Heart left ventricle (tissue), 16 donors: ENCODE measurements around the gene SLC5A10. TPM values are rescaled to one million over a fixed set of nuclear protein-coding genes. Genes with fewer than 3 reads are reported as not detected.

Experiments
- ATAC-seq, 4 donors: fragments of 200-7000 bp; cut with Tn5 transposase; one replicate each; pipeline ENCODE4 v1.9.1; 2020 to 2022; ENCODE audit warnings: moderate library complexity in 4 of 4, mild to moderate bottlenecking in 3 of 4, moderate number of reproducible peaks in 1 of 4
- DNase-seq, 5 donors: peaks; one replicate each; pipeline ENCODE4 v3.0.0-alpha.2; 2020
- H3K27ac ChIP-seq, 12 donors: fragments of 200-600 bp; sonication (generic) in 4 of 12; one replicate each; pipeline versions ENCODE4 v1.5.0 to v1.8.0; 2016 to 2022; ENCODE audit warnings: mild to moderate bottlenecking in 2 of 12
- H3K27me3 ChIP-seq, 9 donors: fragments of 200-600 bp; sonication (generic) in 2 of 9; one replicate each; pipeline versions ENCODE4 v1.5.1 to v1.8.0; 2016 to 2022; ENCODE audit warnings: mild to moderate bottlenecking in 3 of 9
- H3K36me3 ChIP-seq, 9 donors: fragments of 200-600 bp; sonication (generic) in 2 of 9; one replicate each; pipeline versions ENCODE4 v1.5.0 to v1.8.0; 2018 to 2022; ENCODE audit warnings: mild to moderate bottlenecking in 2 of 9
- H3K4me1 ChIP-seq, 12 donors: fragments of 200-600 bp; sonication (generic) in 4 of 12; one replicate each; pipeline versions ENCODE4 v1.5.0 to v1.8.0; 2016 to 2022; ENCODE audit warnings: mild to moderate bottlenecking in 3 of 12
- H3K4me3 ChIP-seq, 12 donors: fragments of 200-600 bp; sonication (generic) in 4 of 12; one replicate each; pipeline versions ENCODE4 v1.5.0 to v1.8.0; 2017 to 2022; ENCODE audit warnings: mild to moderate bottlenecking in 9 of 12, moderate library complexity in 4 of 12
- H3K9me3 ChIP-seq, 12 donors: fragments of 200-600 bp; sonication (generic) in 4 of 12; one replicate each; pipeline versions ENCODE4 v1.5.0 to v1.8.0; 2016 to 2022; ENCODE audit warnings: mild to moderate bottlenecking in 1 of 12
- POLR2A ChIP-seq, 2 donors: fragments of 450-650 bp; IDR thresholded peaks; one replicate each; pipeline ENCODE4 v1.6.1; 2017; ENCODE audit warnings: antibody characterized with exemption in 2 of 2, mild to moderate bottlenecking in 2 of 2, moderate library complexity in 2 of 2
- WGBS, 4 donors: extraction: QIAGEN DNeasy Blood & Tissue Kit in 2 of 4; methylation state at CpG; one replicate each; pipeline versions ENCODE4 v1.1.5 to v1.1.7; 2013 to 2018; 5-methylcytosine and 5-hydroxymethylcytosine counted together
- intact Hi-C, 10 donors: fragments of 100-400 bp; cut with DNase I; formaldehyde crosslinking; loops; one replicate each; pipeline versions ENCODE4 v1.11.1 to v1.14.2; 2022
- polyA plus RNA-seq, 2 donors: library from polyadenylated mRNA; stranded (reverse); fragments of 200-250 nt; gene quantifications; one replicate each; pipeline ENCODE4 v1.2.3, GENCODE V29; 2013
- total RNA-seq, 9 donors: library from RNA; depleted of rRNA in 2 of 9; stranded (reverse); fragments of >200 nt in 2 of 9; fragmentation: NEBNext Ultra II Directional in 3 of 9; extraction: Animal tissue kit (Norgen Biotek cat#: 25700) in 3 of 9; gene quantifications; one replicate each; pipeline versions ENCODE4 v1.1.0 to v1.2.4, GENCODE V29; 2016 to 2023
- TF ChIP-seq, protein P1 (sequence below), 12 donors: fragments of 200-600 bp; sonication (generic) in 4 of 12; IDR thresholded peaks; one replicate each; pipeline versions ENCODE4 v1.5.0 to v1.8.0; 2018 to 2022; ENCODE audit warnings: antibody characterized with exemption in 12 of 12, mild to moderate bottlenecking in 5 of 12
- donor health status: ischemic (EF 13 %, LVEDD 7.1; RV severe dilation, severe dysfunction).
- donor health status: healthy with polysubstance abuse.
- donor health status: DM: no; HTN: yes; CAD: no.
- donor health status: DM: no; HTN: no; CAD: no.
- donor health status: ischemic (EF 25% LVEDD 6.9; RV normal size, moderate dysfunction).
- donor health status: ischemic (EF 25% LVEDD 5.7; RV mildly dilated, moderate dysfunction).
- donor health status: healthy.
- donor health status: DM: yes; HTN: yes; CAD: no.
- donor health status: ischemic (EF 35%, LVEDD 5.7; RV mildly dilated, moderate dysfunction).
- donor health status: nonischemic (EF 11% LVEDD 7.7; RV severe dilation, severe dysfunction).
- donor health status: DM: yes; HTN: yes; CAD: no.
- donor health status: PGD.
- donor health status: ischemic (EF 29% LVEDD 5.4; RV normal size, mild dysfunction).
- donor health status: nonischemic (EF 23%, LVEDD 6.1; RV moderate dilation, normal function).

The SLC5A10 gene
- total and polyA plus RNA-seq, 11 donors, result 0.04 to 0.31 (median 0.09) TPM; not detected in 7

DNA sequence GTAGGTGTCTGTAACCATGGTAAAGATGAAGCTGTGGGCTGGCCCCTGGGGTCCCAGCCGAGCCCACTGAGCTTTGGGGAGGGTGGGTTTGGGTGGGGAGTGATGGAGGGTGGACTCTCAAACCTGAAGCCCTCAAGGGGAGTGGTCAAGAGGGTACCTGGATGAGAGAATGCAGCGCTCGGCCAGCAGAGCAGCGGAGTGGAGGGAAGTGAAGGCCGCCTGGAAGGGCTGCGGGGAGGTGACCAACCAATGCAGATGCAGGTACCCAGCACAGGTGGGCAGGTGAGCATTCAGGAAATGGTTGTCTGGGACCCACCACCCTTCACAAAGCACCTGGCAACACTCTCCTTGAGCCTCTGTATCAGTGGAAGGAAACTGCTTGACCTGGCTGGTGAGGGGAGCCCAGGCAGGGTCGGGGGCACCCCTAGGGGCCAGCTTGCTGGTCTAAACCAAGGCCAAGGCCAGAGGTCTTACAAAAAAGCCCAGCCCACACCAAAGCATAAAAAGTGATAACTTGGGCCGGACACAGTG is 3.4 kb upstream of the SLC5A10 start:
- peaks cover 0 to 18% (median 0%) of the 10 kb centered on the region in 12 donors for H3K4me1 ChIP-seq
- intact Hi-C loops, result no loop called here

DNA sequence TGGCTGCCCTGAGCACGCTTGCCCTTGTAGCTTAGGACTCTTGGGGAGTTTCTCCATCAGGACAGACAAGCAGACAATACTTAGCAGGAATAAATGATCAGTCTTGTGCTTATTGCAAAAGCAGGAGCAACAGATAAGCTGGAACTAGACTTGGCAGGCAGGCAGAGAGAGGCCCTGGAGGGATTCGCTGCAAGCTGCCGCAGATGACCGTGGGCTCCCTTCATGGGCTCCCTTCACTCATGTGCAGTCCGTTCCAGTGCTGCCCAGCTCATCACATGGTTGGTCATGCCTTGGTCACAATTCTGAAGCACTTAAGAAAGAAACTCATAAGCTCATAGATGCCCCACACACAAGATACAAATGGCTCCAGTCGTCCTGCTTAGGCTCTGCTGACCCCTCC is 2.4 kb upstream of the SLC5A10 start:
- ATAC-seq, result peak; percentile 57 to 69 (median 66)
- H3K27ac ChIP-seq, result no peak overlapping the region
- H3K27me3 ChIP-seq, result no peaks in the 10 kb centered on the region
- 34 to 43% (median 36%) methylated on average over 6 of the region's 6 CpGs for WGBS, 4 donors
- H3K4me3 ChIP-seq, result no peak overlapping the region
- no peak for TF ChIP-seq POLR2A (IDR thresholded peaks at IDR 0.05)
- TF ChIP-seq, protein P1, sequence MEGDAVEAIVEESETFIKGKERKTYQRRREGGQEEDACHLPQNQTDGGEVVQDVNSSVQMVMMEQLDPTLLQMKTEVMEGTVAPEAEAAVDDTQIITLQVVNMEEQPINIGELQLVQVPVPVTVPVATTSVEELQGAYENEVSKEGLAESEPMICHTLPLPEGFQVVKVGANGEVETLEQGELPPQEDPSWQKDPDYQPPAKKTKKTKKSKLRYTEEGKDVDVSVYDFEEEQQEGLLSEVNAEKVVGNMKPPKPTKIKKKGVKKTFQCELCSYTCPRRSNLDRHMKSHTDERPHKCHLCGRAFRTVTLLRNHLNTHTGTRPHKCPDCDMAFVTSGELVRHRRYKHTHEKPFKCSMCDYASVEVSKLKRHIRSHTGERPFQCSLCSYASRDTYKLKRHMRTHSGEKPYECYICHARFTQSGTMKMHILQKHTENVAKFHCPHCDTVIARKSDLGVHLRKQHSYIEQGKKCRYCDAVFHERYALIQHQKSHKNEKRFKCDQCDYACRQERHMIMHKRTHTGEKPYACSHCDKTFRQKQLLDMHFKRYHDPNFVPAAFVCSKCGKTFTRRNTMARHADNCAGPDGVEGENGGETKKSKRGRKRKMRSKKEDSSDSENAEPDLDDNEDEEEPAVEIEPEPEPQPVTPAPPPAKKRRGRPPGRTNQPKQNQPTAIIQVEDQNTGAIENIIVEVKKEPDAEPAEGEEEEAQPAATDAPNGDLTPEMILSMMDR (IDR thresholded peaks at IDR 0.05), result no peak
- H3K36me3 ChIP-seq, result no peaks in the 10 kb centered on the region
- no peaks in the 10 kb centered on the region for H3K9me3 ChIP-seq
- intact Hi-C loops, result no loop called here
- peaks cover 0 to 18% (median 0%) of the 10 kb centered on the region in 12 donors for H3K4me1 ChIP-seq
- DNase-seq, result no peak

More for the DNA sequence above, 3.4 kb upstream of the SLC5A10 start:
- no peak for ATAC-seq
- WGBS, 4 donors, result 82 to 84% (median 82%) methylated on average over 8 of the region's 8 CpGs
- TF ChIP-seq POLR2A (IDR thresholded peaks at IDR 0.05), result no peak
- TF ChIP-seq, protein P1 (IDR thresholded peaks at IDR 0.05), result no peak
- Histone ChIP-seq H3K4me3 (no peak overlapping the region), H3K27me3 (no peaks in the 10 kb centered on the region), H3K36me3 (no peaks in the 10 kb centered on the region), H3K27ac (no peak overlapping the region), H3K9me3 (no peaks in the 10 kb centered on the region)
- no peak for DNase-seq

DNA sequence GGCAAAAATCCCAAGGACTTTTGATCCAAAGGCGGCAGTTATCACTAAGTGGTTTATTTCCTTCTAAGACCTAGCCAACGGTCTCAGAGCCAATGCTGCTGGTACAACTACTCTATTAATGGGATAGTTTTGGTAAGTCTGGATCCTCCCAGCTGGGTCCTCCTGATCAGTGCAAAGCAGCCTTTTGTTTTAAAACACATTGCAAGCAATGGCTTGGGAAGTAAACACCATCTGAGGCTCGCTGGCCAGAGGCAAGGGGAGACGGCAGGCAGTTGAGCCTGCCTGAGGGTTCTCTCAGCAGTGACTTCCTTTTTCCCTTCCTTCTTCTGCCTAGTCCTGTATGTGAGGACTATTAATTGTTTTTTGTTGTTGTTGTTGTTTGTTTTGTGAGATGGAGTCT is 1.6 kb upstream of the SLC5A10 start:
- 74 to 81% (median 75%) methylated on average over 4 of the region's 4 CpGs for WGBS, 4 donors
- TF ChIP-seq, protein P1 (IDR thresholded peaks at IDR 0.05), result no peak
- no peak for TF ChIP-seq POLR2A (IDR thresholded peaks at IDR 0.05)
- H3K4me3 ChIP-seq, result no peak overlapping the region
- H3K9me3 ChIP-seq, result no peaks in the 10 kb centered on the region
- H3K4me1 ChIP-seq, result peaks cover 0 to 18% (median 0%) of the 10 kb centered on the region in 12 donors
- DNase-seq, result no peak
- no peak for ATAC-seq
- H3K27ac ChIP-seq, result no peak overlapping the region
- H3K27me3 ChIP-seq, result no peaks in the 10 kb centered on the region
- intact Hi-C loops, result loop anchor here in 2 of 10 donors (5.0 to 10.0 kb wide), 2 partner anchors 52 to 54 kb away; partner anchors contain the start of gene FAM83G (in 2 of the 2)
- H3K36me3 ChIP-seq, result no peaks in the 10 kb centered on the region

DNA sequence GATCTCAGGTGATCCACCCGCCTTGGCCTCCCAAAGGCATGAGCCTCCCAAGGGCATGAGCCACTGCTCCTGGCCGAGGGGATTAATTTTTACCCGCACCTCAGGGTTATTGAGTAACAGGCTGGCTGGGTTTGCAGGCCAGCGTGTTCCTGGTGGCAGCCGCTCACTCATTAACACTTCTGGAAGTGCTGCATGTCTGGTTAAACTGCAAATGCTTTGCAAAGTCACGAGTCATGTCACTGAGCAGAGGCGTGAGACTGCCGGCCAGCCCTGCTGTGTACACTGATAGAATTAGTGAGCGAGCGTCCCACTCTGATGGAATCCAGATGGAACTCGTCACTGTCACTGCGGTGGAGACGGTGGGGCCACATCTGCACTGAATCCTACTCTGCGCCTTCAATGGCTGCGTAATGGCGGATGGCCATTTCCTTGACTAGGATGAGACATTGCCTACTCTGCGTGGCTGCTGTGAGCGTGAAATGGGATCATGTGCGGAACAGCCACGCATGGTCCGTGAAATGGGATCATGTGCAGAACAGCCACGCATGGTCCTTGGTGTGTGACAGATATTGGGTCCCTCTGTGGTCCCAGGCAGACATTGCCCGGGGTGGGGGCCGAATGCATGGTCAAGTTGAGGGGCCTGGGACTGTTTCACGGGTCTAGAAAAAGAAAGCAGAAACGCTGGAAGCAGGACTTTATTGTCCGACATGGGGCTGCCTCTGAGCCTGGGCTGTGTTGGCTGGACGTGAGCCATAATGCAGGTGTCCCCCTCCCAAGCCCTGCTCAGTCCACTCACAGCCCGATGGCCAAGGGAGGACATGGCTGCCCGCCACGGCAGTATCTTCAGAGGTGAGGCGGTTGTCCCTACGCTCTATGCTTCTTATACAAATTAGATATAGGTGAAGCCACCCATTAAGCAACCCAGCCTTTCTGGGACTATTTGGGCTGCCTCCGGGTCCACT is 740 bp upstream of the SLC5A10 start:
- ATAC-seq, result peak; percentile 44 to 73 (median 72)
- peak in 2 of 5 donors; percentile 49 to 62 for DNase-seq

More for the DNA sequence above, 740 bp upstream of the SLC5A10 start:
- Histone ChIP-seq H3K27me3 (no peaks in the 10 kb centered on the region), H3K9me3 (no peaks in the 10 kb centered on the region), H3K4me3 (no peak overlapping the region), H3K36me3 (no peaks in the 10 kb centered on the region), H3K27ac (no peak overlapping the region), H3K4me1 (peaks cover 0 to 18% (median 0%) of the 10 kb centered on the region in 12 donors)
- TF ChIP-seq POLR2A (IDR thresholded peaks at IDR 0.05), result no peak
- TF ChIP-seq, protein P1 (IDR thresholded peaks at IDR 0.05), result no peak
- intact Hi-C loops, result loop anchor here in 2 of 10 donors (5.0 to 10.0 kb wide), 2 partner anchors 51 to 54 kb away; partner anchors contain the start of gene FAM83G (in 2 of the 2)
- WGBS, 4 donors, result 67 to 71% (median 70%) methylated on average over 33 to 34 of the region's 34 CpGs
